Measurements from ENCODE around the gene OR2S2.

DNA sequence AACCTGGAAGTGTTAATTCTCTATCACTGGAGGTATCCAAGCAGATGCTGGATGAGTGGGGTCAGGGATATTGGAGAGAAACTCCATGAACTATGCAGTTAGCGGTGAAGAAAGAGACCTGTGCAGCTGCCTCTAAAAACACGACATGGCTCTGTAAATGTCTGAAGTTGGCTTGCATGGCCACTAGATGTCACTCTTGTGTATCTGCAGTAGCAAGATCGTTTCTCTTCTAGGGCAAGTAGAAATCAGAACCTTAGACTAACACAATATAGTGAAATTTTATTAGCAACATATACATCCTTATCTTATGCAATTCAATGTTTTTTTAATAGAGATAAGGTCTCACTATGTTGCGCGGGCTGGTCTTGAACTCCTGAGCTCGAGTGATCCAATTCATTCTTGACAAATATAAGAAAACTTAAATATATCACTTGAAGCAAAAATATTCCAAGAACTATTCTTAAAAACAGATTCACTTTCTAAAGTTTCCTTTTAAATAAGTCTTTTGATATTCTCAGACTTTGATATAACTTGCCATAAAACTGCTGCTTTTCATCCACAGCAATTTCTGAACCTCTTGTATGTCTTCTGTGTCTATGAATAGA, 2.9 kb downstream of the OR2S2 start:
- TF ChIP-seq, protein P1, sequence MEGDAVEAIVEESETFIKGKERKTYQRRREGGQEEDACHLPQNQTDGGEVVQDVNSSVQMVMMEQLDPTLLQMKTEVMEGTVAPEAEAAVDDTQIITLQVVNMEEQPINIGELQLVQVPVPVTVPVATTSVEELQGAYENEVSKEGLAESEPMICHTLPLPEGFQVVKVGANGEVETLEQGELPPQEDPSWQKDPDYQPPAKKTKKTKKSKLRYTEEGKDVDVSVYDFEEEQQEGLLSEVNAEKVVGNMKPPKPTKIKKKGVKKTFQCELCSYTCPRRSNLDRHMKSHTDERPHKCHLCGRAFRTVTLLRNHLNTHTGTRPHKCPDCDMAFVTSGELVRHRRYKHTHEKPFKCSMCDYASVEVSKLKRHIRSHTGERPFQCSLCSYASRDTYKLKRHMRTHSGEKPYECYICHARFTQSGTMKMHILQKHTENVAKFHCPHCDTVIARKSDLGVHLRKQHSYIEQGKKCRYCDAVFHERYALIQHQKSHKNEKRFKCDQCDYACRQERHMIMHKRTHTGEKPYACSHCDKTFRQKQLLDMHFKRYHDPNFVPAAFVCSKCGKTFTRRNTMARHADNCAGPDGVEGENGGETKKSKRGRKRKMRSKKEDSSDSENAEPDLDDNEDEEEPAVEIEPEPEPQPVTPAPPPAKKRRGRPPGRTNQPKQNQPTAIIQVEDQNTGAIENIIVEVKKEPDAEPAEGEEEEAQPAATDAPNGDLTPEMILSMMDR (IDR thresholded peaks at IDR 0.05): peak; percentile 36 to 79 (median 73)
- no peak for TF ChIP-seq POLR2AphosphoS5 (IDR thresholded peaks at IDR 0.05)
